Fibroblast of lung (primary cell): ENCODE data around the gene TRIM44.

Source experiments
- EZH2 ChIP-seq: IDR thresholded peaks from 2 replicates; pipeline ENCODE4 v1.5.1; 2012; ENCODE audit warnings: low read length, control low read depth, mild to moderate bottlenecking; ENCODE audit errors: missing control alignments
- TF ChIP-seq, protein P1 (sequence below), 2 donors: IDR thresholded peaks in 1 of 2; conservative IDR thresholded peaks in 1 of 2; 1 replicate in 1 of 2; 2 replicates in 1 of 2; pipeline ENCODE4 v1.5.1; 2011 to 2012; ENCODE audit warnings: low read length in 2 of 2, control low read depth in 1 of 2, inconsistent platforms in 1 of 2, low read depth in 1 of 2, mild to moderate bottlenecking in 1 of 2

GRCh38 chr11:35766651-35767050, 104.1 kb downstream of the TRIM44 start:
- TF ChIP-seq, protein P1, sequence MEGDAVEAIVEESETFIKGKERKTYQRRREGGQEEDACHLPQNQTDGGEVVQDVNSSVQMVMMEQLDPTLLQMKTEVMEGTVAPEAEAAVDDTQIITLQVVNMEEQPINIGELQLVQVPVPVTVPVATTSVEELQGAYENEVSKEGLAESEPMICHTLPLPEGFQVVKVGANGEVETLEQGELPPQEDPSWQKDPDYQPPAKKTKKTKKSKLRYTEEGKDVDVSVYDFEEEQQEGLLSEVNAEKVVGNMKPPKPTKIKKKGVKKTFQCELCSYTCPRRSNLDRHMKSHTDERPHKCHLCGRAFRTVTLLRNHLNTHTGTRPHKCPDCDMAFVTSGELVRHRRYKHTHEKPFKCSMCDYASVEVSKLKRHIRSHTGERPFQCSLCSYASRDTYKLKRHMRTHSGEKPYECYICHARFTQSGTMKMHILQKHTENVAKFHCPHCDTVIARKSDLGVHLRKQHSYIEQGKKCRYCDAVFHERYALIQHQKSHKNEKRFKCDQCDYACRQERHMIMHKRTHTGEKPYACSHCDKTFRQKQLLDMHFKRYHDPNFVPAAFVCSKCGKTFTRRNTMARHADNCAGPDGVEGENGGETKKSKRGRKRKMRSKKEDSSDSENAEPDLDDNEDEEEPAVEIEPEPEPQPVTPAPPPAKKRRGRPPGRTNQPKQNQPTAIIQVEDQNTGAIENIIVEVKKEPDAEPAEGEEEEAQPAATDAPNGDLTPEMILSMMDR (conservative IDR thresholded peaks at IDR 0.05 in 1 of 2, IDR thresholded peaks at IDR 0.05 in 1 of 2; ENCODE audit: low read depth in 1 of 2, low read length in 2 of 2), result no peak
- no peak for TF ChIP-seq EZH2
